Measurements from ENCODE around the gene GMCL2. TPM values are rescaled to one million over a fixed set of nuclear protein-coding genes. Genes with fewer than 3 reads are reported as not detected.

Gene GMCL2
- total RNA-seq, 2 donors from 2014 or later = not detected

GRCh38 chr5:178222292-178222691 is 35.1 kb upstream of the GMCL2 start:
- H3K4me3 ChIP-seq = no peak overlapping the region
- TF ChIP-seq, protein P1, sequence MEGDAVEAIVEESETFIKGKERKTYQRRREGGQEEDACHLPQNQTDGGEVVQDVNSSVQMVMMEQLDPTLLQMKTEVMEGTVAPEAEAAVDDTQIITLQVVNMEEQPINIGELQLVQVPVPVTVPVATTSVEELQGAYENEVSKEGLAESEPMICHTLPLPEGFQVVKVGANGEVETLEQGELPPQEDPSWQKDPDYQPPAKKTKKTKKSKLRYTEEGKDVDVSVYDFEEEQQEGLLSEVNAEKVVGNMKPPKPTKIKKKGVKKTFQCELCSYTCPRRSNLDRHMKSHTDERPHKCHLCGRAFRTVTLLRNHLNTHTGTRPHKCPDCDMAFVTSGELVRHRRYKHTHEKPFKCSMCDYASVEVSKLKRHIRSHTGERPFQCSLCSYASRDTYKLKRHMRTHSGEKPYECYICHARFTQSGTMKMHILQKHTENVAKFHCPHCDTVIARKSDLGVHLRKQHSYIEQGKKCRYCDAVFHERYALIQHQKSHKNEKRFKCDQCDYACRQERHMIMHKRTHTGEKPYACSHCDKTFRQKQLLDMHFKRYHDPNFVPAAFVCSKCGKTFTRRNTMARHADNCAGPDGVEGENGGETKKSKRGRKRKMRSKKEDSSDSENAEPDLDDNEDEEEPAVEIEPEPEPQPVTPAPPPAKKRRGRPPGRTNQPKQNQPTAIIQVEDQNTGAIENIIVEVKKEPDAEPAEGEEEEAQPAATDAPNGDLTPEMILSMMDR (IDR thresholded peaks at IDR 0.05) = no peak
- no peak for TF ChIP-seq POLR2A (IDR thresholded peaks at IDR 0.05)
- intact Hi-C loops (cut with DNase I) = no loop called here
- ATAC-seq (no peak), DNase-seq (no peak)
- H3K9me3 ChIP-seq = no peaks in the 10 kb centered on the region
- no peak overlapping the region for H3K27ac ChIP-seq
- H3K27me3 ChIP-seq = no peaks in the 10 kb centered on the region
- no peaks in the 10 kb centered on the region for H3K4me1 ChIP-seq
- H3K36me3 ChIP-seq (replicated peaks in 1 of 2; ENCODE audit: insufficient read depth in 1 of 2, low read depth in 2 of 2) = no peaks in the 10 kb centered on the region
- WGBS, 2 donors = 92 to 96% methylated on average over 10 to 15 of the region's 15 CpGs

GRCh38 chr5:178221853-178222252 is 34.7 kb upstream of the GMCL2 start:
- Histone ChIP-seq H3K27ac (no peak overlapping the region), H3K4me1 (no peaks in the 10 kb centered on the region), H3K27me3 (no peaks in the 10 kb centered on the region), H3K36me3 (replicated peaks in 1 of 2; ENCODE audit: insufficient read depth in 1 of 2, low read depth in 2 of 2) (no peaks in the 10 kb centered on the region), H3K9me3 (no peaks in the 10 kb centered on the region), H3K4me3 (no peak overlapping the region)
- DNase-seq = no peak
- intact Hi-C loops (cut with DNase I) = no loop called here
- ATAC-seq = no peak
- TF ChIP-seq, protein P1 (IDR thresholded peaks at IDR 0.05) = no peak
- TF ChIP-seq POLR2A (IDR thresholded peaks at IDR 0.05) = no peak
- WGBS, 2 donors = 88 to 94% methylated on average over 4 to 5 of the region's 5 CpGs

- TF ChIP-seq, protein P1 (IDR thresholded peaks at IDR 0.05) = no peak
- no peak for TF ChIP-seq POLR2A (IDR thresholded peaks at IDR 0.05)
- no peak overlapping the region for H3K27ac ChIP-seq
- WGBS, 2 donors = 70 to 80% methylated on average over 3 of the region's 3 CpGs
- no peaks in the 10 kb centered on the region for H3K9me3 ChIP-seq
- no peaks in the 10 kb centered on the region for H3K27me3 ChIP-seq
- no peak for ATAC-seq
- no peaks in the 10 kb centered on the region for H3K4me1 ChIP-seq
- H3K4me3 ChIP-seq = no peak overlapping the region
- H3K36me3 ChIP-seq (replicated peaks in 1 of 2; ENCODE audit: insufficient read depth in 1 of 2, low read depth in 2 of 2) = no peaks in the 10 kb centered on the region
- intact Hi-C loops (cut with DNase I) = no loop called here
- no peak for DNase-seq
These were observed 34.1 kb upstream of the GMCL2 start for GRCh38 chr5:178221282-178221681.

- no peak overlapping the region for H3K27ac ChIP-seq
- H3K9me3 ChIP-seq = no peaks in the 10 kb centered on the region
- intact Hi-C loops (cut with DNase I) = no loop called here
- H3K27me3 ChIP-seq = no peaks in the 10 kb centered on the region
- TF ChIP-seq, protein P1 (IDR thresholded peaks at IDR 0.05) = no peak
- no peak for TF ChIP-seq POLR2A (IDR thresholded peaks at IDR 0.05)
- peaks cover 0 to 12% of the 10 kb centered on the region in 2 donors for H3K36me3 ChIP-seq (replicated peaks in 1 of 2; ENCODE audit: insufficient read depth in 1 of 2, low read depth in 2 of 2)
- DNase-seq (no peak), ATAC-seq (no peak)
- 87% methylated on average over 3 of the region's 3 CpGs for WGBS, 2 donors
- H3K4me3 ChIP-seq = no peak overlapping the region
- peaks cover 3% of the 10 kb centered on the region for H3K4me1 ChIP-seq
These were observed 31.7 kb upstream of the GMCL2 start for GRCh38 chr5:178218827-178219226.

- TF ChIP-seq, protein P1 (IDR thresholded peaks at IDR 0.05) = no peak
- no peak for TF ChIP-seq POLR2A (IDR thresholded peaks at IDR 0.05)
- DNase-seq (no peak), ATAC-seq (no peak)
- Histone ChIP-seq H3K4me1 (peaks cover 7% of the 10 kb centered on the region), H3K36me3 (replicated peaks in 1 of 2; ENCODE audit: insufficient read depth in 1 of 2, low read depth in 2 of 2) (peaks cover 0 to 12% of the 10 kb centered on the region in 2 donors), H3K27ac (no peak overlapping the region), H3K4me3 (no peak overlapping the region), H3K27me3 (no peaks in the 10 kb centered on the region), H3K9me3 (no peaks in the 10 kb centered on the region)
- intact Hi-C loops (cut with DNase I) = no loop called here
- 73 to 86% methylated on average over 5 of the region's 5 CpGs for WGBS, 2 donors
These were observed 31.1 kb upstream of the GMCL2 start for GRCh38 chr5:178218237-178218776.
